ENCODE data around the gene CCDC142.

Gene CCDC142

DNA sequence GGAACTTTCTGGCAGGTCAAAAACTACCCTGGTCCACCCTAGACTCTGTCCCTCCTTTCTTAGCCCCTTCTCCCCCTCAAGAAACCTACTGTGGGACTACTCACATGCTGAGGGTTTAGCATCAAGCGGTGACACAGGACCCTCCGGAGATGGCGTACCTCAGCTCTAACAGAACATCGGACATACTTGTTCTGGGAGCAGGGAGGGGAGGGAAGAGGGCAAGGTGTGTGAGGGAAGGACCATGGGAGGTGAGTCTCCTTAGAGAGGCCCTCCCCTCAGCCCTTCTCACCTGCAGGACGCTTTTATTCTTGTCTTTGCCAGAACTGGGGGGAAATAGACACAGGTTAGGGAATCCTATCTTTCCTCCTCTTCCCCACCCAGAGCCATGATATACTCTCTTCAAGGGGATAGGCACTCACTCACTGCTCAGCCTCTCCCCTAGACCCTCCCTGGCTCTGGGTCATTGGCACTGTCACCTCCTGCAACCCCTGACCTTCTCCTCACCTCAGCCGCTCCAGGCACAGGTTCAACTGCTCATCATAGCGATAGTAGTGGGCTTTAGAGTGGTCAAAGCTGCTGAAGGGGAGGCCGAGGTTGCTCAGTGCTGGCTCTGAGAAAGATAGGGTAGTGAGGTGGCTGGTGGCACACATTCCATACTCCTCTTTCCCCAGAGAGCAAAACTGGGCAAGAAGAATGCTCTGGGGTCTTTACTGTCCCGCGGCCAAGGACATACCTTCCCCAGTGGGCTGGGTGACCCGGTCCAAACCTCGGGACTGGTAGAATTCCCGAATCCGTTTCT, 22.8 kb upstream of the CCDC142 start:
- no peak for DNase-seq (ENCODE audit: low read depth)
- peak overlapping the region; percentile 26 for H3K4me3 ChIP-seq (ENCODE audit: control insufficient read depth, low read depth, low read length)
- no peak for TF ChIP-seq CTCF (IDR thresholded peaks at IDR 0.05; ENCODE audit: control insufficient read depth, insufficient read depth, low read depth, low read length, missing control alignments)

- no peak for TF ChIP-seq CTCF (IDR thresholded peaks at IDR 0.05; ENCODE audit: control insufficient read depth, insufficient read depth, low read depth, low read length, missing control alignments)
- DNase-seq (ENCODE audit: low read depth) = no peak
These were observed 21.8 kb upstream of the CCDC142 start for GRCh38 chr2:74504591-74504990.

GRCh38 chr2:74503506-74504475, 21.0 kb upstream of the CCDC142 start:
- no peak for DNase-seq (ENCODE audit: low read depth)
- H3K4me3 ChIP-seq (ENCODE audit: control insufficient read depth, low read depth, low read length) = peak overlapping the region; percentile 65
- TF ChIP-seq CTCF (IDR thresholded peaks at IDR 0.05; ENCODE audit: control insufficient read depth, insufficient read depth, low read depth, low read length, missing control alignments) = no peak

More at GRCh38 chr2:74504591-74504990, 21.8 kb upstream of the CCDC142 start:
- no peak overlapping the region for H3K4me3 ChIP-seq (ENCODE audit: control insufficient read depth, low read depth, low read length)

DNA sequence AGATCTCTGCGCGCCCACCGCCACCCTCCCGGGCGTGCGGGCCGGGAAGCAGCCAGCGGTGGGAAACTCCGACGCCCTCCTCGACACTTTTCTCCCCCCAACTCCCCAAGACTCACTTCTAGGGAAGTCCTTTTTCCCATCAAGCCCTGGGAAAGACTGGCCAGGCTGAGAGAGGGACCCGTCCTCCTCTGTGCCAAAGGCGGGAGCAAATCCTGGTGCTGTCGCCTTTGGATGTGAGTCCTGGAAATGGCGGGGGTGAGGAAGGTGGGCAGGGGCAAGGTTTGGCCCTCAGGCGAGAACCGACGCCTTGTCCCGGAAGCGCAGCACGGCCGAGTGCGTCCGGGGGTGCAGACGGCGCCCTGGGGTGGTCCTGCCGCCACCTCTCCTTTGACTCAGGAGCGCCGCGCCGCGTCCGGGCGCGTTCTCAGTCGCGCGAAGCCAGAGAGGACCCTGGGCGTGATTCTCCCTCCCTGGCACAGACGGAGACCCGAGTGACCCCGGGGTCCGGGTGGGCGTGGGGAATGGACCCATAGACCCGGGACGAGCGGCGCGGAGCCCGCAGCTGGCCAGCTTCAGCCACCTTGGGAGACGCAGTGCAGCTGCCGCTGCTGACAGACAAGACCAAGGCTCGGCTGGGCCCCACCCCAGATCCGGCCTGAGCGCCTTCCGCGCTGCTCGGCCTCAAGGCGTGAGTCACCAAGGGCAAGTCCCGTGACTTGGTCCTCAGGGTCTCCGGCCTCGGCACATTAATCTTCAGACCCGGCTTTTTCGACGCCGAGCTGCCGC, 20.1 kb upstream of the CCDC142 start:
- peak; percentile 34 for TF ChIP-seq CTCF (IDR thresholded peaks at IDR 0.05; ENCODE audit: control insufficient read depth, insufficient read depth, low read depth, low read length, missing control alignments)
- peak overlapping the region; percentile 65 for H3K4me3 ChIP-seq (ENCODE audit: control insufficient read depth, low read depth, low read length)
- DNase-seq (ENCODE audit: low read depth) = peak; percentile 34

DNA sequence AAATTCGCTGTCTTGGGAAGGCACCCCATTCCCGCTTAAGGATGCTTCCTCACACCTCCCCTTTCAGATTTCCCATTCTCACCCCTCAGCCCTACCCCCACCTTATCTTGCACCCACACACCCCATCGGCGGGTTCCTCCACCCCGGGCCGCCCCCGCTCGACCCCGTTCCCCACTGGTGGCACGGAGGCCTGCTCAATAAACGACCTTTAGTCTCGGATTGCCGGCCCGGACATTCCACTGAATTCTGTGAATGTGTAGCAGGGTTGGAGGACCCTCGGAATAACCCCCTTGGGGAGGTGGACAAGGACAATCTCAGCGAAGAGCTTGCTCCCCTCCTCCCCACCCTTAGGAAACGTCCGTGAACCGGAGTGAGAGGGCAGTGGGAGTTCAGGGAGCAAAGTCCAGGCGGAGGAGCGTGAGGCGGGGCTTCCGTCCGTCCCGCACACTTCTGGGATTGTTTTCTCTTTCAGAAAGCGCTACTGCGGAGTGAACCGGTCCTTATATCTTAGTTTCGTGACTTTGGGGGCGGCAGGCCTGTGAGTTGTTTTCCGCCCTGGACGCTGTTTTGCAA, 19.4 kb upstream of the CCDC142 start:
- no peak for DNase-seq (ENCODE audit: low read depth)
- TF ChIP-seq CTCF (IDR thresholded peaks at IDR 0.05; ENCODE audit: control insufficient read depth, insufficient read depth, low read depth, low read length, missing control alignments) = no peak
- peak overlapping the region; percentile 65 for H3K4me3 ChIP-seq (ENCODE audit: control insufficient read depth, low read depth, low read length)

Measured in AG09309 (cell line).